OCI-LY7 (cell line): ENCODE results near the gene FAM221B. TPM values are rescaled to one million over a fixed set of nuclear protein-coding genes. Genes with fewer than 3 reads are reported as not detected.

Source experiments
- BruUV-seq: library from RNA; stranded (reverse); fragments of 400-500 nt; replicated peaks from 2 replicates; lab custom pipeline; 2021; lab: Mats Ljungman, UMichigan
- CTCF ChIA-PET: fragments of 300-600 bp; sonication (Branson Sonifier 250); formaldehyde crosslinking; loops from one replicate; lab custom pipeline; 2022; ENCODE audit warnings: antibody characterized with exemption; ENCODE audit not compliant: unreplicated experiment; lab: Charles Lee
- POLR2A ChIA-PET: fragments of 300-600 bp; sonication (Branson Sonifier 250); formaldehyde crosslinking; loops from one replicate; lab custom pipeline; 2022; ENCODE audit warnings: antibody characterized with exemption; lab: Charles Lee
- DNase-seq: peaks from one replicate; pipeline ENCODE4 v3.0.0-alpha.2; 2015; ENCODE audit warnings: low spot score
- H2AFZ ChIP-seq: fragments of 200-600 bp; sonication (generic), shearing (Covaris generic); 2 replicates; pipeline ENCODE4 v1.6.1; 2014; ENCODE audit warnings: mild to moderate bottlenecking, antibody characterized with exemption, low read length, moderate library complexity
- H3K27ac ChIP-seq: fragments of 200-600 bp; sonication (generic); 2 replicates; pipeline ENCODE4 v1.5.1; 2014; ENCODE audit warnings: mixed run types, low read depth, mild to moderate bottlenecking, moderate library complexity, low read length, inconsistent platforms; ENCODE audit not compliant: poor library complexity, severe bottlenecking
- H3K36me3 ChIP-seq: fragments of 200-600 bp; sonication (generic); 2 replicates; pipeline ENCODE4 v1.6.1; 2014; ENCODE audit warnings: mild to moderate bottlenecking, antibody characterized with exemption, low read length, moderate library complexity, mixed read lengths; ENCODE audit not compliant: insufficient read depth
- H3K4me1 ChIP-seq: fragments of 200-600 bp; sonication (generic); 2 replicates; pipeline ENCODE4 v1.5.1; 2014; ENCODE audit warnings: mild to moderate bottlenecking, low read length; ENCODE audit not compliant: insufficient read depth, poor library complexity, severe bottlenecking
- H3K4me2 ChIP-seq: fragments of 200-600 bp; sonication (generic); 2 replicates; pipeline ENCODE4 v1.6.1; 2014; ENCODE audit warnings: mild to moderate bottlenecking, low read length
- H3K4me3 ChIP-seq: fragments of 200-600 bp; sonication (generic); 2 replicates; pipeline ENCODE4 v1.5.1; 2014; ENCODE audit warnings: mild to moderate bottlenecking, low read depth, low read length; ENCODE audit not compliant: poor library complexity, severe bottlenecking
- H3K79me2 ChIP-seq: fragments of 200-600 bp; sonication (generic); 2 replicates; pipeline ENCODE4 v1.6.1; 2016; ENCODE audit warnings: low read depth, mild to moderate bottlenecking, low read length, moderate library complexity, mixed read lengths; ENCODE audit not compliant: insufficient read depth
- H3K9me2 ChIP-seq: fragments of 200-600 bp; sonication (generic); 2 replicates; pipeline ENCODE4 v1.6.1; 2016; ENCODE audit warnings: mild to moderate bottlenecking, low read length, mixed read lengths; ENCODE audit not compliant: insufficient read depth
- H3K9me3 ChIP-seq: fragments of 200-600 bp; sonication (generic); 2 replicates; pipeline ENCODE4 v1.6.1; 2014; ENCODE audit warnings: mild to moderate bottlenecking, mixed run types, low read length, mixed read lengths
- H4K20me1 ChIP-seq: fragments of 200-600 bp; sonication (generic); 2 replicates; pipeline ENCODE4 v1.6.1; 2014; ENCODE audit warnings: mild to moderate bottlenecking, antibody characterized with exemption, low read length, moderate library complexity, mixed read lengths; ENCODE audit not compliant: insufficient read depth
- EZH2phosphoT487 ChIP-seq: fragments of 200-600 bp; sonication (generic); IDR thresholded peaks from 2 replicates; pipeline ENCODE4 v1.6.1; 2018; ENCODE audit warnings: low read depth, borderline replicate concordance, mild to moderate bottlenecking, mixed run types, antibody characterized with exemption, low read length, moderate library complexity, mixed read lengths
- intact Hi-C: fragments of 100-400 bp; cut with micrococcal nuclease; formaldehyde crosslinking; loops from one replicate; pipeline ENCODE4 v1.10.0; 2022; ENCODE audit not compliant: unreplicated experiment
- total RNA-seq, 2 experiments: library from RNA; depleted of rRNA in 1 of 2; stranded (reverse); fragments of >200 nt in 1 of 2; shearing (Covaris generic) in 1 of 2; gene quantifications; 2 replicates each; pipeline ENCODE4 v1.2.3, GENCODE V29; 2014 to 2022
- TF ChIP-seq, protein P1 (sequence below): fragments of 200-600 bp; sonication (generic); conservative IDR thresholded peaks from 2 replicates; pipeline ENCODE4 v1.5.1; 2014; ENCODE audit warnings: mild to moderate bottlenecking, antibody characterized with exemption, low read length, moderate library complexity, mixed read lengths

The FAM221B gene
- total RNA-seq, 2 experiments from 2014 or later: not detected

DNA sequence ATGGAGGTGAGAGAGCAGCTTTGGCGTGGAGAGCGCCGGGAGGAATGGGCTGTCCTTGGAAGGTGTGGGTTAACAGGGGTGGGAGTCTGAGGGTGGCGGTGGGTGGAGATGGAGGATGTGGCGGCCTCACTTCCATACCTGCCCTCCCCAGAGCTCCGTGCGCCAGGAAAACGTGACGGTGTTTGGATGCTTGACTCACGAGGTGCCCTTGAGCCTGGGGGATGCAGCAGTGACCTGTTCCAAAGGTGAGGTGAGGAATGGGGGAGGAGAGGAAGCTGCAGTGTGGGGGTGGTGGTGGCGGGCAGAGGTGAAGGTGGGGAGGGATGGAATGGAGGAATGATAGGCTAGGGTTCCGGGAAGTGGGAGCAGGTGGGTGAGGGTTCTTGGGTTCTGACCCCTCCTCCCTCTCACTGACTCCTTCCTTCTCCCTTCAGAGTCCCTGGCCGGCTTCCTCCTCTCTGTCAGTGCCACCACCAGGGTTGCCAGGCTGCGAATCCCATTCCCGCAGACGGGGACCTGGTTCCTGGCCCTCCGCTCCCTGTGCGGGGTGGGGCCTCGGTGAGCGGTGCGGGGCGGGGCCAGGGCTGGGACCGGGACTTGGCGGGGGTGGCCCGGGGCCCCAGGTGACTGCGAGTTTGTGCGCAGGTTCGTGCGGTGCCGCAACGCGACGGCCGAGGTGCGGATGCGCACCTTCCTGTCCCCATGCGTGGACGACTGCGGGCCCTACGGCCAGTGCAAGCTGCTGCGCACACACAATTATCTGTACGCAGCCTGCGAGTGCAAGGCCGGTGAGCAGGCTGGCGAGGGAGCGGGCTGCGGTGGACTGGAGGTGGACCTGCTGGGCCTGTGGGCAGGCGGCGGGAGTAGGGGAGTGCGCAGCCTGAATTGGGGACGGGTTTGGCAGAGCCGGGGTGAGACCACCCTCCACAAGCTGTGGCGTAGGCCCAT is 17.6 kb upstream of the FAM221B start:
- intact Hi-C loops: no loop called here
- H2AFZ ChIP-seq: no peak overlapping the region
- no TSS peak for BruUV-seq
- H3K4me3 ChIP-seq: no peak overlapping the region
- TF ChIP-seq, protein P1, sequence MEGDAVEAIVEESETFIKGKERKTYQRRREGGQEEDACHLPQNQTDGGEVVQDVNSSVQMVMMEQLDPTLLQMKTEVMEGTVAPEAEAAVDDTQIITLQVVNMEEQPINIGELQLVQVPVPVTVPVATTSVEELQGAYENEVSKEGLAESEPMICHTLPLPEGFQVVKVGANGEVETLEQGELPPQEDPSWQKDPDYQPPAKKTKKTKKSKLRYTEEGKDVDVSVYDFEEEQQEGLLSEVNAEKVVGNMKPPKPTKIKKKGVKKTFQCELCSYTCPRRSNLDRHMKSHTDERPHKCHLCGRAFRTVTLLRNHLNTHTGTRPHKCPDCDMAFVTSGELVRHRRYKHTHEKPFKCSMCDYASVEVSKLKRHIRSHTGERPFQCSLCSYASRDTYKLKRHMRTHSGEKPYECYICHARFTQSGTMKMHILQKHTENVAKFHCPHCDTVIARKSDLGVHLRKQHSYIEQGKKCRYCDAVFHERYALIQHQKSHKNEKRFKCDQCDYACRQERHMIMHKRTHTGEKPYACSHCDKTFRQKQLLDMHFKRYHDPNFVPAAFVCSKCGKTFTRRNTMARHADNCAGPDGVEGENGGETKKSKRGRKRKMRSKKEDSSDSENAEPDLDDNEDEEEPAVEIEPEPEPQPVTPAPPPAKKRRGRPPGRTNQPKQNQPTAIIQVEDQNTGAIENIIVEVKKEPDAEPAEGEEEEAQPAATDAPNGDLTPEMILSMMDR: no peak
- no peak for TF ChIP-seq EZH2phosphoT487
- no peaks in the 10 kb centered on the region for H3K36me3 ChIP-seq
- H3K9me3 ChIP-seq: no peaks in the 10 kb centered on the region
- POLR2A ChIA-PET: interaction anchor here (0.6 to 1.5 kb wide), 4 partner anchors 10 to 226 kb away, joined by 3 to 4 read pairs (median 4); no protein-coding TSS in a partner anchor
- H3K4me2 ChIP-seq: peak overlapping the region; percentile 50; the same call in 1 of the 2 replicates
- no peaks in the 10 kb centered on the region for H3K9me2 ChIP-seq
- peaks cover 39% of the 10 kb centered on the region for H3K4me1 ChIP-seq
- no peaks in the 10 kb centered on the region for H3K79me2 ChIP-seq
- CTCF ChIA-PET: interaction anchor here (0.6 kb wide), 1 partner anchor 50 kb away, joined by 6 read pairs; no protein-coding TSS in a partner anchor
- DNase-seq: no peak
- no peak overlapping the region for H3K27ac ChIP-seq
- no peaks in the 10 kb centered on the region for H4K20me1 ChIP-seq

DNA sequence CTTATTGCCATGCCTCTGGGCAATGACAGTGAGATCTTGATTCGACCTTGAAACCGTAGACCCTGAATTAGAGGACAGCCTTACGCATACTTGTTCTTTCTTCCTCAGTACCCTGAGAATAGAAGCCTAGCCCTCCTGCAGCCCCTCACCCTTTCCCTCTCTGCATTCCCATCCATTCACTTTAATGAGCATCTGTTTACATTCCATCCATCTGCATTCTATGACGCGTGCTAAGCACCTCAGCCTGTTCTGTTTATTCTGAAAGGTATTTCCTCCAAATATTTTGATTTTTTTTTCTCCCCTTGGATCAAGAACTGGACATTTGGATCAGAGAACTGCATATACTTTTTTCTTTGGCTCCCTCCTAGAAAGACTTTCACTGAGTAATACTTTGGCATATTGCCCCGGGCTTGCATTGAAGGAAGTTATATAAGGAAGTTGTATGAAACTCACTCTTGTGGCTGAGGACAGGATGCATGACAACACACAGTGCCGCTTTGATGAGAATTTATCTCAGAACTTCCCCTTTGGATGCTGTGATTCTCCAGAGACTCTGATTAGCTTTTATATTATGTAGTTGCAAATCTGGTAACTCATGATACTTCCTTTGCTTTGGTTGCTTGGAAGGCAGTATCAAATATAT is 16.2 kb upstream of the FAM221B start:
- H3K27ac ChIP-seq: peak overlapping the region; percentile 13

More for the DNA sequence above, 16.2 kb upstream of the FAM221B start:
- no peaks in the 10 kb centered on the region for H3K79me2 ChIP-seq
- intact Hi-C loops: no loop called here
- H3K9me3 ChIP-seq: no peaks in the 10 kb centered on the region
- no TSS peak for BruUV-seq
- peak; percentile 76 for DNase-seq
- H3K4me3 ChIP-seq: no peak overlapping the region
- peaks cover 39% of the 10 kb centered on the region for H3K4me1 ChIP-seq
- POLR2A ChIA-PET: interaction anchor here (1.3 to 1.5 kb wide), 3 partner anchors 9 to 53 kb away, joined by 3 to 4 read pairs (median 3); no protein-coding TSS in a partner anchor
- TF ChIP-seq, protein P1: no peak
- TF ChIP-seq EZH2phosphoT487: no peak
- H2AFZ ChIP-seq: no peak overlapping the region
- CTCF ChIA-PET: no interaction called here
- no peaks in the 10 kb centered on the region for H3K9me2 ChIP-seq
- H4K20me1 ChIP-seq: no peaks in the 10 kb centered on the region
- H3K4me2 ChIP-seq: peak overlapping the region; percentile 50
- no peaks in the 10 kb centered on the region for H3K36me3 ChIP-seq
